HG02642 (cell line): ENCODE results near the gene LRP2.
A peak's percentile ranks its signal among the peaks of the same experiment; 100 is the strongest.
"Not testable (repeated sequence)": the region's sequence is repeated elsewhere in the genome, so short reads cannot be mapped to it uniquely, and the experiment has no call there.

Source experiments
- ATAC-seq: cut with Tn5 transposase; IDR thresholded peaks from one replicate; pipeline ENCODE4 v1.9.1; 2021; ENCODE audit warnings: mild to moderate bottlenecking; ENCODE audit not compliant: unreplicated experiment, poor library complexity

Gene LRP2

GRCh38 chr2:169136885-169137534 lies 225.3 kb downstream of the LRP2 start:
- no peak for ATAC-seq

DNA sequence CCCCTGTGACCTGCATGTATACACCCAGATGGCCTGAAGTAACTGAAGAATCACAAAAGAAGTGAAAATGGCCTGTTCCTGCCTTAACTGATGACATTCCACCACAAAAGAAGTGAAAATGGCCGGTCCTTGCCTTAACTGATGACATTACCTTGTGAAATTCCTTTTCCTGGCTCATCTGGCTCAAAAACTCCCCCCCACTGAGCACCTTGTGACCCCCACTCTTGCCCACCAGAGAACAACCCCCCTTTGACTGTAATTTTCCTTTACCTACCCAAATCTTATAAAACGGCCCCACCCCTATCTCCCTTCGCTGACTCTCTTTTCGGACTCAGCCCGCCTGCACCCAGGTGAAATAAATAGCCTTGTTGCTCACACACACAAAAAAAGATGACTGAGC lies 225.9 kb downstream of the LRP2 start:
- not testable (repeated sequence) for ATAC-seq

GRCh38 chr2:169134272-169134671 lies 228.1 kb downstream of the LRP2 start:
- not testable (repeated sequence) for ATAC-seq

DNA sequence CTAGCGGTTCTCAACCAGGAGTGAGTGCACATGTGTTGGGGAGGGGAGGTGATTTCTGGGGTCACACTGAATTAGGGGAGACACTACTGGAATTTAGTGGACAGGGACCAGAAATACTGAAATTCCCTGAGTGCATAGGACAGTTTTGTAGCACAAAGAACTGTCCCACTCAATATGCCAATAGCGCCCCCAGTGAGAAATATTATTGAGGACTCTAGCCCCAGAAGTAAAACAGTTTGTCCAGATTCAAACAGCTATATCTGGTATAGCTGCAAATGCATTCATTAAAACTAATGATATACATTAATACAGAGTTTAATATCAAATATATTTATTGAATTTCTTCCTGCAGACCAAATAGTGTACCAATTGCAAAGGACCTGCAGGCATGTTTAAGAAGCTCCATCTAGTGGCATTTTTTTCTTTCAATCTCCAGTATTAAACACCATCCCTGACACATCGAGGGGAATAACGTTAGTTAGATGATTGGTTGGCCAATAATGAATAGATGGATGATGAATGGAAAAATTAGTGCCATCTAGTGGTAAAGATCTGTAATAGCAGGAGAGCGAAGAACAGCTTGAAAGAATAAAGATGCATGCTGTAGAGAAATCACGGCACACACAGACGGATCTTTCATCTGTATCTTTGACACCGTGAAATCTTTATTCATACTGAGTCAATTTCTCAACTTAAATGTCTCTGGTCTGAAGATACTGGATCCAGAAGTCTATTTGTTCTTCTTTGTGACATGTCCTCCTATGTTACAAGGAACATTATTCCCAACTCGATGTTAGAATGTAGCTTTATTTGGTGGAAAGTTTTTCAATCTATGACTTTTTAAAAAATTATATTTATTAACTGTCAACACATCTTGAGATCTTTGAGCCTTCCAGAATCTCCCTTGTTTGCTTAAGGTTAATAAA lies 230.5 kb downstream of the LRP2 start:
- ATAC-seq: peak; percentile 82

- no peak for ATAC-seq
Measured at GRCh38 chr2:169129703-169130243, 232.6 kb downstream of the LRP2 start.

DNA sequence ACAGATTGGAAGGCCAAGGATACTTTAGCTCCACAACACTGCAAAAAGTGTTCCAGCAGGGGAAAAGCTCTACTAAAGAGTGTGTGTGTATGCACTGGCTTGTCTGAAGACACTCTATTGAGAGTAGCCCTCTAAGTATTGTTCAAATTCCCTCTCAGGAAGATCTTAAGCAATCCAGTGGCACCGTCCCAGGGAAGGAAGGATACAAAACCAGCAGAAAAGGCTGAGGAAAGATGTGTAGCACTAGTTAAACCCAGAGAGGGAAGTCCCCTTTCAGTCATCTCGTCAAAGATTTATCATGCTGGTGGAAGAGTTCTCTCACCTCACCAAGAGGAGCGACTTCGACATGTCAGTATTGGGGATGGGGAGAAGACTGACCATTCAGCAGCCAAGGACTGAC lies 242.5 kb downstream of the LRP2 start:
- ATAC-seq: no peak

DNA sequence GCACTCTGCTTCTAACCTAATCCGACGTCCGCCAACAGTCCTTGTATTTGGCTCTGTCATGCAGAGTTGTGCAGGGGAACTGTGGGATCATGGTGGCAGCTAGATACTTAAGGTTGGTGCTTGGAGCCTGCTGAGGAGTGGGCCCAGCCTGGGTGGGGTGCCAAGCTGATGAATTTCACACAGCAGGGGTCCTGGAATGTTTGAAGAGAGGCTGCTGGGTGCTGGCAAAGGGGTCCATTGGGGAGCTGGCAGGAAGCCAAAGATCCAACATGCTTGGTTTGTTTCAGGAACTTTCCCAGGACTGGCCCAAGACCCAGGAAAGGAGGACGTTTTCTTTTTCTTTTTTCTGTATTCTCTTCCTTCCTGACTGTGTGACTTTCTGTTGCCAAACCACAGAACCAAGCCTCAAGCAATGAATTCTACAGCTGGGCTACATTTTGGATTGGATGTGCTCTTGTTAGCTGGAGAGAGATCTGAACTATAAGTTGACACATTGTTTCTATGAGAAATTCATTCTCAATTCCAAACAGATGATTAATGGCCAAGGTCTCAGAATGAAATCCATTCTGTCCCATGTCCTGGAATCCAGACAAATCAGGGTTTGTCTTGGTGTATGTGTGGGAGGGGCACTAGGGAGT lies 243.1 kb downstream of the LRP2 start:
- ATAC-seq: no peak

DNA sequence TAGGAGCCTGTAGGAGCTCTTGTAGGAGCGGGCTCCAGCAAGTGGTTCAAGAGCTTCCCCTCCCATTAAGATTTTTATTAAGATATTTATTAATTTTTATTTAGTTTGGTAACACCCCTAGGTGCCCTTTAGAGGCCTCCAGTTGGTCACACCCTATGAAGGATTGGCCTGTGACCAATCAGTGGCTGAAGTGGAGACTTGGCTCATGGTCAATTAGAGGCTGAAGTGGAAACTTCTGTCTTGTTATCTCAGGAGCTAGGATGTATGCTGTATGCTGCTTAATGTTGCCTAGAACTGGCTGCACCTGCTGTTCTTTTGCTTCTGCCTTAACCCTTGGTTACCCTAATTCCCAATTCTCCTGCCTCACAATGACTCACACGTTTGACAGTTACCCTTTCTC lies 244.3 kb downstream of the LRP2 start:
- ATAC-seq: no peak

DNA sequence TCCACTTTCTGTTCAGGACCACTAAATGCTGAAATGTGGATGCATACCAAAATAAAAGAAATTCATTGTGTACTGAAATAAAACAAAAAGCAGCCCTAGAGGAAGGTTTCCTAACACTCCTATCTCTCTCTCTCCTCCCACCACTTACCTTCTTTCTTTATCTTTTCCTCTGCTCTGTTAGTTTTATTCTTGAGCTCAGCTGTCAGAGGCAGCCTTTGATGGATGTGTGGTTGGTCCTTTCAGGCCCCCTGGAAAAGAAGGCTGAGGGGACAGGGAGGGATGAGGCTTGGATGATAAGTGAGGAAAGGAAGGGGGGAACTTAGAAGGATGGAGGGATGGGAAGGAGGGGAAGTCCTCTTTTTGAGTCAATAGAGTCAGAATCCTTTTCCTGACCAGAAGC lies 245.3 kb downstream of the LRP2 start:
- no peak for ATAC-seq

DNA sequence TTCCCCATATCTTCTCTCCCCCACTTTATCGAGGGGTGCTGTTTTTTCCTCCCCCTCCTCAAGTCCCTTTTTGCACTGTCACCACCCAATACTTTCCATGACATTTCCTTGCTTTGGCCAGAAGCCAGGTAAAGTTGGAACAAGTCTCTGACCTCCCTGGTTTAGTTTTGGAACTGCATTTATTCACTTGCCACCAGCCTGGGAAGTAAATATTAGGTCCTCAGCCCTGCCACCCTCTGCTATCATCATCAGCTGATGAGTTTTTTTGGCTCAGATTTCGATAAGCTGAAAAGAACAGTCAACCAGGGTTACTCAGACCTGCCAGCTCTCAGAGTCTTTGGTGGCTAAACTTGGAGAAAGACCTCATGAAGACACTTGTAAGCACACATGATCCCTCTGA lies 246.0 kb downstream of the LRP2 start:
- ATAC-seq: no peak

GRCh38 chr2:169114056-169114455 lies 248.3 kb downstream of the LRP2 start:
- no peak for ATAC-seq

DNA sequence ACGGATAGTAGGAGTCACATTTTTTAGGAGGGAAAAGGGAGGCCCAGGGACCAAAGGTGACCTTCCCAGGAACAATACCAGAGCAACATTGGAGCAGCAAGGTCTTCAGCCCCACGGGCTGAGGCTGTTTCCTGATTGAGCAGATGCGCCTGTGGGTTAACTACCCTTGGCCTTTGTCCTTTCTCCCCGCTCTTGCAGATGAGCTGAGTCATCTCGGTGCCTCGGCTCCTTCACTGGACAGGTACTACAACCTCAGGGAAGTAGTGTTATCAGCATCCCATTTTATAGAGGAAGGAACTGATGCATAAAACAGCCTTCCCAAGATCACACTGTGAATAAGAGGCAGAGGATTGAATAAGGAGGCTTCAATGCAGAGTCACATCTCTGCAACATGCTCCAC lies 249.5 kb downstream of the LRP2 start:
- ATAC-seq: no peak

- ATAC-seq: no peak
Measured at GRCh38 chr2:169110916-169111315, 251.4 kb downstream of the LRP2 start.

- no peak for ATAC-seq
Measured at GRCh38 chr2:169110419-169110818, 251.9 kb downstream of the LRP2 start.

DNA sequence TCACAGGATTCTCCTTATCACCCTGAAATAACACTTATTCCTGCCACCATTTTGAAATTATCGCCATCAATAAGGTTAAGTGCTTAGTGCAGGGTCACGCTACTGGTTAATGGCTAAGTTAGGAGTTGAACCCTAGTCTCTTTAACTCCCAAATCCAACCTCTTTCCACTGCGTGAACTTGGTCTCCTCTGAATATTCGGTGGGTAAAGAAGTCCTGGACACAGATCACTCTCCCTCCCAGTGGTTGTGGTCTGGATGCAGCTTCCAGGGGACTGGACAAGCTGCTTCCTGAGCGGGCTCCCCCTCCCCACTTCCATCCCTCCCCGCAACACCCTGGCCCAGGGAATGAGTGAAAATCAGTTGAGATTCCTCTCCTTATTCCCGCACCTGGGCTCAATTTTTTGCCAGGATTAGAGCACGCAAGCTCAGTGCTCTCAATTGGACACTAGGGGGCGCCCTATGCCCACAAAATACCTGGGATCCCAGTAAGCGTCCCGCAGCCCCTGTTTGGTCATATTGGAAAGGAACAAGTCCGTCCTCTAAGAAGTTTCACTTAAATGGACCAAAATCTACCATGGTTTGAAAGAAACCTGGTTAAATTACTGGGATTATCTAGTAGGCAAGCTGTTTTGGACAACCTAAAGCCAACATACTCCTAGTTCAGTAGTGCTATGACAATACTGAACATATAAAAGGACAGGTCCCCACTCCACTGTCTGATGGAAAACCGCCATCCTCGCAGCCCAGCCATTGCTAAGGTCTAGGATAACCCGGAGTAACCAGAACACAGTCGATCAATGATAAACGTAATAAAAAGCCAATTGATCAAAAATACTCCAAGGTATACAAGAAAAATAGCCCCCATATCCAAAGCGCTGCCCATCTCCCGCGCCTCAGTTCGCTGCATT lies 252.6 kb downstream of the LRP2 start:
- ATAC-seq: peak; percentile 62

- no peak for ATAC-seq
Measured at GRCh38 chr2:169108099-169108884, 254.0 kb downstream of the LRP2 start.

DNA sequence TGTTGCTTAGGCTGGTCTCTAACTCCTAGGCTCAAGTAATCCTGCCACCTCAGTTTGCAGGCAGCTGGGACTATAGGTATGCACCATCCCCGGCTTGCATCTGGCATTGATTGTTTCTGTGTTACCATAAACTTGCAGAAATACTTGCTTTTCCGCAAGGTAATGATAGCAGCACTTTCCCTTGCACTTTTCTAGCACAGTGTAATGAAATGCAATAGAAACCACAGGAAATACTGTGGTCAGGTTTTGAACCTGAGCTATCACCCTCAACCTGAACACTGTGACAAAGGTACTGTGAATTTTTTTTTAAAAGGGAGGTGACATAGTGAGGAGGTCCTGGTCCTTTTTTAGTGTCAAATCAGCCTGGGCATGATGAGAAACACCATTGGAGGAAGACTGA lies 254.7 kb downstream of the LRP2 start:
- peak; percentile 85 for ATAC-seq

- ATAC-seq: no peak
Measured at GRCh38 chr2:169106563-169107545, 255.5 kb downstream of the LRP2 start.
